ENCODE results near the gene SARS2.

Gene SARS2

GRCh38 chr19:38910488-38910887 is 20.1 kb downstream of the SARS2 start:
- H3K4me3 ChIP-seq, result no peak overlapping the region
- H3K36me3 ChIP-seq, result peaks cover 47% of the 10 kb centered on the region
- H3K9ac ChIP-seq, result no peak overlapping the region
- no peaks in the 10 kb centered on the region for H3K27me3 ChIP-seq
- peaks cover 11% of the 10 kb centered on the region; the same call in 1 of the 2 replicates for H3K4me1 ChIP-seq
- H4K20me1 ChIP-seq, result no peaks in the 10 kb centered on the region
- no peak overlapping the region for H3K4me2 ChIP-seq
- no peaks in the 10 kb centered on the region for H3K9me3 ChIP-seq
- no peak for TF ChIP-seq Cebpa-rat (IDR thresholded peaks at IDR 0.05)
- no peak overlapping the region for H3K27ac ChIP-seq

- H3K9me3 ChIP-seq, result no peaks in the 10 kb centered on the region
- 0 out of 2 replicates have a peak, but pooled peaks cover 5% of the 10 kb centered on the region for H4K20me1 ChIP-seq
- H3K27ac ChIP-seq, result no peak overlapping the region
- H3K4me1 ChIP-seq, result peaks cover 11% of the 10 kb centered on the region; the same call in 1 of the 2 replicates
- H3K4me2 ChIP-seq, result no peak overlapping the region
- H3K4me3 ChIP-seq, result no peak overlapping the region
- no peak overlapping the region for H3K9ac ChIP-seq
- peaks cover 57% of the 10 kb centered on the region for H3K36me3 ChIP-seq
- TF ChIP-seq Cebpa-rat (IDR thresholded peaks at IDR 0.05), result no peak
- no peaks in the 10 kb centered on the region for H3K27me3 ChIP-seq
Measured at GRCh38 chr19:38908911-38909310, 21.7 kb downstream of the SARS2 start.

- Histone ChIP-seq H3K9ac (no peak overlapping the region), H3K9me3 (no peaks in the 10 kb centered on the region), H3K4me1 (peaks cover 3% of the 10 kb centered on the region; the same call in 1 of the 2 replicates), H3K27ac (no peak overlapping the region), H3K4me3 (no peak overlapping the region), H3K4me2 (no peak overlapping the region), H3K36me3 (peaks cover 61% of the 10 kb centered on the region), H4K20me1 (0 out of 2 replicates have a peak, but pooled peaks cover 5% of the 10 kb centered on the region), H3K27me3 (no peaks in the 10 kb centered on the region)
- no peak for TF ChIP-seq Cebpa-rat (IDR thresholded peaks at IDR 0.05)
Measured at GRCh38 chr19:38907670-38908069, 22.9 kb downstream of the SARS2 start.

GRCh38 chr19:38907227-38907626 is 23.3 kb downstream of the SARS2 start:
- Histone ChIP-seq H3K9me3 (no peaks in the 10 kb centered on the region), H4K20me1 (0 out of 2 replicates have a peak, but pooled peaks cover 5% of the 10 kb centered on the region), H3K4me2 (no peak overlapping the region), H3K4me1 (no peaks in the 10 kb centered on the region), H3K27me3 (no peaks in the 10 kb centered on the region), H3K4me3 (no peak overlapping the region), H3K9ac (no peak overlapping the region), H3K27ac (no peak overlapping the region), H3K36me3 (peaks cover 61% of the 10 kb centered on the region)
- TF ChIP-seq Cebpa-rat (IDR thresholded peaks at IDR 0.05), result no peak

- Histone ChIP-seq H3K36me3 (peaks cover 61% of the 10 kb centered on the region), H3K4me2 (no peak overlapping the region), H3K9me3 (peaks cover 3% of the 10 kb centered on the region; the same call in 1 of the 2 replicates), H4K20me1 (0 out of 2 replicates have a peak, but pooled peaks cover 5% of the 10 kb centered on the region), H3K4me1 (peaks cover 10% of the 10 kb centered on the region), H3K27ac (no peak overlapping the region), H3K9ac (no peak overlapping the region), H3K27me3 (no peaks in the 10 kb centered on the region), H3K4me3 (no peak overlapping the region)
- TF ChIP-seq Cebpa-rat (IDR thresholded peaks at IDR 0.05), result no peak
Measured at GRCh38 chr19:38905620-38906019, 24.9 kb downstream of the SARS2 start.

- 0 out of 2 replicates have a peak, but pooled peaks cover 5% of the 10 kb centered on the region for H4K20me1 ChIP-seq
- TF ChIP-seq Cebpa-rat (IDR thresholded peaks at IDR 0.05), result no peak
- H3K4me1 ChIP-seq, result peaks cover 14% of the 10 kb centered on the region
- H3K36me3 ChIP-seq, result peaks cover 57% of the 10 kb centered on the region
- no peak overlapping the region for H3K9ac ChIP-seq
- H3K4me2 ChIP-seq, result no peak overlapping the region
- H3K27me3 ChIP-seq, result no peaks in the 10 kb centered on the region
- H3K9me3 ChIP-seq, result peaks cover 3% of the 10 kb centered on the region; the same call in 1 of the 2 replicates
- H3K27ac ChIP-seq, result no peak overlapping the region
- H3K4me3 ChIP-seq, result no peak overlapping the region
Measured at GRCh38 chr19:38904581-38905539, 25.7 kb downstream of the SARS2 start.

- peaks cover 29% of the 10 kb centered on the region for H3K36me3 ChIP-seq
- no peak overlapping the region for H3K9ac ChIP-seq
- H3K9me3 ChIP-seq, result peaks cover 3% of the 10 kb centered on the region; the same call in 1 of the 2 replicates
- TF ChIP-seq Cebpa-rat (IDR thresholded peaks at IDR 0.05), result no peak
- H3K4me1 ChIP-seq, result peaks cover 38% of the 10 kb centered on the region
- no peaks in the 10 kb centered on the region for H3K27me3 ChIP-seq
- H3K27ac ChIP-seq, result no peak overlapping the region
- peak overlapping the region; percentile 74 for H3K4me2 ChIP-seq
- peak overlapping the region; percentile 87; the same call in 1 of the 2 replicates for H3K4me3 ChIP-seq
- H4K20me1 ChIP-seq, result 0 out of 2 replicates have a peak, but pooled peaks cover 5% of the 10 kb centered on the region
Measured at GRCh38 chr19:38901683-38902082, 28.9 kb downstream of the SARS2 start.

GRCh38 chr19:38900743-38901190 is 29.8 kb downstream of the SARS2 start:
- 0 out of 2 replicates have a peak, but pooled peaks cover 5% of the 10 kb centered on the region for H4K20me1 ChIP-seq
- peak overlapping the region; percentile 71 for H3K27ac ChIP-seq
- no peaks in the 10 kb centered on the region for H3K27me3 ChIP-seq
- H3K4me3 ChIP-seq, result peak overlapping the region; percentile 87
- H3K9ac ChIP-seq, result peak overlapping the region; percentile 85
- H3K4me2 ChIP-seq, result peak overlapping the region; percentile 74
- H3K9me3 ChIP-seq, result peaks cover 3% of the 10 kb centered on the region; the same call in 1 of the 2 replicates
- TF ChIP-seq Cebpa-rat (IDR thresholded peaks at IDR 0.05), result no peak
- H3K36me3 ChIP-seq, result peaks cover 23% of the 10 kb centered on the region
- H3K4me1 ChIP-seq, result peaks cover 48% of the 10 kb centered on the region

- H4K20me1 ChIP-seq, result 0 out of 2 replicates have a peak, but pooled peaks cover 5% of the 10 kb centered on the region
- peak overlapping the region; percentile 85 for H3K9ac ChIP-seq
- peak overlapping the region; percentile 87 for H3K4me3 ChIP-seq
- H3K27me3 ChIP-seq, result no peaks in the 10 kb centered on the region
- TF ChIP-seq Cebpa-rat (IDR thresholded peaks at IDR 0.05), result no peak
- peaks cover 53% of the 10 kb centered on the region for H3K4me1 ChIP-seq
- peaks cover 3% of the 10 kb centered on the region; the same call in 1 of the 2 replicates for H3K9me3 ChIP-seq
- H3K36me3 ChIP-seq, result peaks cover 17% of the 10 kb centered on the region
- H3K27ac ChIP-seq, result peak overlapping the region; percentile 71
- H3K4me2 ChIP-seq, result peak overlapping the region; percentile 74
Measured at GRCh38 chr19:38900202-38900629, 30.3 kb downstream of the SARS2 start.

Data from BLaER1 (cell line).